Stimulated activated CD8-positive, alpha-beta memory T cell treated with anti-CD3 and anti-CD28 coated beads, Interleukin-15, amount 100 ng/mL, for 1 hour (primary cell): Measurements from ENCODE around the gene ACAP1.

Experiments used
- DNase-seq: peaks from one replicate; pipeline ENCODE4 v3.0.0-alpha.2; 2020; ENCODE audit warnings: low read depth

Gene ACAP1

GRCh38 chr17:7311110-7311705, 25.1 kb upstream of the ACAP1 start:
- DNase-seq, result no peak

- DNase-seq, result no peak
These were observed 23.8 kb upstream of the ACAP1 start for GRCh38 chr17:7312432-7313087.

DNA sequence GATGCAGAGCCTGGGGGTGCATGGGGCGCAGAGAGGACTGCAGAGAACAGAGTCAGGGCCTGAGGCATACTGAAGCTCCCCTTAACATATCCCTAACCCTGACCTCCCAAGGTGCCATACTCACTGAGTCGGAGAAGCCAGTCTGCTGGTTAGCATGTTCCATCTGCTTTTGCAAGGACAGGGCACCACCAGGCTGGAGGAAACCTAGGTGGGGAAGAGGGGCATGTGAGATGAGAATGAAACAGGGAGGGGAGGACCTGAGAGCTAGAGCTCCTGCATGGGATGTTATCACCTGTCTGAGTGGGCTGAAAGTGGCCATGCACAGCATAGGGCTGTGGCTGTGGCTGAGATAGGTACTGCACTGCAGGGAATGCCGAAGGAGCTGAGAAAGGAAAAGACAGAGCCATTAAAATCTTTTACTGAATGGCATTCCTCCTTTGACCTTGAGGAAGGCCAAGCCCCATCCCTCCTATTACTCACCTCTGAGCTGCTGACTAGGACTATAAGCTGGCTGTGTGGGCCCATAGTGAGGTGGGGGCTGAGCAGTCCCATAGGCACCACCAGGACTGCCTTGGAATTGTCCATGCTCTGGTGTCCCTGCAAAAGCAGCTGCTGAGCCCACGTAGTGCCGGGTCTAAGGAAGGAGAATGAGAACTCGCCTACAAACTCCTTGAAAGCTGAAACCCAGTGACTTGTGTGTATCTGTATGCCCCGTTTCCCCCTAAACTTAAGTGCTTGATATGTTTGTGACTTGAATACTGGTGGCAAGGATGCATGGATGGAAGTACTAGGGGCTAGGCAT, 23.0 kb upstream of the ACAP1 start:
- no peak for DNase-seq

DNA sequence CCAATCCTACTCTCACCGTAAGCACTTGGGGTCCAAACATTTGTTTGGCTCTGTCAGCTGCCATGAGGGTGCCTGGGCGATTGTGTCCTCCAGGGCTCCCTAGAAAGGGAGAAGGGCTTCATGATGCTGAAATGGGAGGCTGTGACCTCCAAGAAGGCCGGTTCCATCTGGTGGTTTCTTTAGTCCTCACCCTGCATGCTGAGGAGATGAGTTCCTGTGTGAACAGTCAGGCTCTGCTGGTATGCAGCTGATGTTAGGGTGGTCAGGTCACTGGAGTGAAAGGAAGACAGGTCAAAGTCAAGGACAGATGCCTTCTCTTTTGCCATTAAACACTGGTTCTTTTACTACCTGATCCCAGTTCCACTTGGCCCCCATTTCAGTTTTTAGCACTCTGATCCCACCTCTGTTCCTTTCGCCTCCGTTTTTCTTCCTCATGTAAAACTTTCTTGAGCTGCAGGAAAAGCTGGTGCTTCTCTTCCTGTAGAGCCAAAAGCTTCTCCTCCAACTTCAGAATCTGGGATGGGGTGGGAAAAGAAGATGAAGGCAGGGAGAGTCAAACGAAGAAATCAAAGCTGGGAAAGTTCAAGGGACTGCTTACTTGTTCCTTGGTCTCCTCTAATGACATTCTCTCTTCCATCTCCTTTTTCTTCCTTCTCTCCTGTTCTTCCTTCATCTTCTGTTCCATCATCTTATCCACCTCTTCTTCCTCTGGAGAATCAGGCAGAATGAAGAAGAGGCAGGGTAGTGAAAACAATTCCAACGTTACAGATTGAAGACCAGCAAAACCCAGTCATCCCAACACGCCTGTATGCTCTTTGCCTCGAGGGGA, 22.2 kb upstream of the ACAP1 start:
- DNase-seq, result no peak

- DNase-seq, result peak; percentile 87
These were observed 21.4 kb upstream of the ACAP1 start, which contains the start of gene GPS2 for GRCh38 chr17:7314719-7315569. GPS2 (minus strand) TSS chr17:7315360; CDS start chr17:7315052, 308 bp downstream.

GRCh38 chr17:7315570-7316235, 20.6 kb upstream of the ACAP1 start:
- DNase-seq, result no peak

DNA sequence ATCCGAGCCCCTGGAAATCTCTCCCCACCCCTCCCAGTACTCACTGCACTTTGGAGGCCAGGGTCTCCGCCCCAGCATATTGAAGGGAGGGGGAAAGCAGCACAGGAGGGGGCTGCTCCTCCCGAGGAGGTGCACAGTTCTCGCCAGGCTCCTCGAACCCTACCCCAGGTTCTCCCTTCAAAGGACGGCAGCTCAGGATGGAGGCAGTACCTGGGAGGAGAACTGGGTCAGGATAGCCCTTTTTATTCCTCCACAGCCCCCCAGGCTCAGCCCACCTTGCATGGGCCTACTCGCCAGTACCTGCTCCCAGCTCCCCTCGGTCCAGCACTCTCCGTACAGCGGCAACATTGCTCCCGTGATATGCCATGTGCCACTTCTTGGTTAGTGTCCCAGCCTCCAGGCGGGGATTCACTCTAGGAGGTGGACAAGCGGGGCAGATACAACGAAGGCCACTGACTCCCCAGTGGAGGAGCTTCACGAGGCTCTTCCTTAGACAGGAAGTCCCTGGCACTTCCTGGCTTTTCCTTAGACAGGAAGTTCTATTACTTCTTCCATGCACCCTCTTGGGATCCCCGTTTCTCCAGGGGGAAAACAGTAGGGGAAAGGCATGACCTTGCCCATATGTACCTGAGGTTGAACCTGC, 19.0 kb upstream of the ACAP1 start:
- no peak for DNase-seq

GRCh38 chr17:7318121-7318860, 18.0 kb upstream of the ACAP1 start:
- no peak for DNase-seq

- DNase-seq, result no peak
These were observed 14.9 kb upstream of the ACAP1 start for GRCh38 chr17:7321466-7321865.

DNA sequence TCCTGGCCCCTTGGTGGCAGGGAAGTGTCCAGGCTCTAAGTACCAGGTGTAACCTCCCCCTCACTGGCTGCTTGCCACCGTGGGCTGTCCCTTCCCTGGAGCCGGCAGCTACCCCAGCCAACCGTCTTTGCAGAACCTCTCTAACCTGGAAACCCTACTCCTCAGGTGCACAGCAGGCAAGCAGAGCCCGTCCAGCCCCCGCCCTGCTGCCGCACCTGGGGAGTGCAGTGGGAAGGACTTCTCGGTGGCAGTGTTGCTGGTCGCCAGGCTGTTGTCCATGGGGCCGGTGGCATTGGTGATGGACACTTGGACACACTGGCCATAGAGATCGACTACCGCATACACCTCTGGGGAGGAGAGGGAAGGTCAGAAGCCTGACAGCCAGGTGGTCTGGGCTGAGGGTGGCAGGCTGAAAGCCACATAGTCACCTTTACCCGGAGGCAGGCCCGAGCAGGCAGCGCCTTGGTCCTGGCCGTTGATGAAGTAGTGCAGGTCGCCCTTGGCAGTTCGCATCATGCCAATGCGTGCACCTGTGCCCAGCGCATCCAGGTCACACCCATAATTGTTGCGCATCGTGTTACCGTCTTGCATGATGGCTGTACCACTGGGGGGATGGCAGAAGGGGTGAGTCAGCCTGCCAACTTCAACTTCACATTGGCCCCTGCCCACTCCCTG, 13.7 kb upstream of the ACAP1 start:
- DNase-seq, result no peak

- DNase-seq, result peak; percentile 45
These were observed 12.4 kb upstream of the ACAP1 start for GRCh38 chr17:7323731-7324437.

DNA sequence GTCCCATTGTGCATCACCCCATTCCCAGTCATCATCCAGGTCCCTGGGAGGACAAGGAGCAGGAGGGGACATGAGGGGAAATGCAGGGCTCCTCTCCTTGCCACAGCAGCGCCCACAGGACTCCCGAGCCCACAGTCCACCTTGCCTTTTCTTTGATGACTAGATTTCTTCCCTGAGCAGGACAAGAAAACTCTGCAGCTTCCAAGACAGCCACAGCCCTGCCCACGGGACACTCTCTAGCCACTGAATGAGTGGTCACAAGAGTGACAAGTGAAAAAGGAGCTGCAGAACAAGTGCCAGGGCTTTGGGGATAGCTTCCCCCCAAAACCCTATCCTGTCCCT, 11.9 kb upstream of the ACAP1 start:
- no peak for DNase-seq

- no peak for DNase-seq
These were observed 11.2 kb upstream of the ACAP1 start for GRCh38 chr17:7325031-7325528.

GRCh38 chr17:7326186-7326585, 10.1 kb upstream of the ACAP1 start:
- no peak for DNase-seq

DNA sequence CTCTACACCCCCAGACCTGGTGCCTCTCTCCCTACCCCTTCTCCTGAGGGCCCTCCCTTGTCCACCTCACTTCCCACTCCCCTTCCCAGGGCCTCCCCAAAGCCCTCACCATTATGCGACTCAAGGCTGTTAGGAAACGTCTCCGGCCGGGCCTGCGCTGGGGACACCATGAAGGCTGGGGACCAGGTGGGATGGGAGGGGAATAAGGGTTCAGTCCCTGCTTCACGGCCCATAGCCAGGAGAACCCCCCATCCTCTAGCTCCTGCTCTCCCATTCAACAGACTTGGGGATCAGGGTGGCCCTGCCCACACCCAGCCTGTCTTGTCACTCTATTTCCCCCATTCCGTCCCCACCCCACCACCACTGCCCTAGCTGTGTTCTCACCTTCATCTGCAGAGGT, 9.3 kb upstream of the ACAP1 start:
- DNase-seq, result no peak

GRCh38 chr17:7327501-7327900, 8.8 kb upstream of the ACAP1 start:
- DNase-seq, result no peak

DNA sequence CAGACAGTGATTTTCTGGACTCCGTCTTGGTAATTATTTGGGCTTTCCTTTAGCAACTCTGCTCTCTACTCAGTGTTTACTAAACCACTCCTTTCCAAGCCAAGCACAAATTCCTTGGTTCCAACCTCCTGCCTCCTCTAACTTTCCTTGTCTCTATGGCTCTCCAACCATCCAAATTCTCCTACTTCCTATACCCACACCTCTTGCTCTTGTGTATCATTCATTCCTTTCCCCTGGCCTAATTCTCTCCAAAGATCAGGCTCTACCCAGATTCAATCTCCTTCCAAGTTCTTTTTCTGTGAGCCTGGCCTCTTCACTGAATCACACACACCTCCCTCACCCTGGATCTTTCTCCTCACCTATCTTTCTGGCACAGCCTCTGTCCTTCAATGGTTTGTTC, 8.3 kb upstream of the ACAP1 start:
- no peak for DNase-seq

DNA sequence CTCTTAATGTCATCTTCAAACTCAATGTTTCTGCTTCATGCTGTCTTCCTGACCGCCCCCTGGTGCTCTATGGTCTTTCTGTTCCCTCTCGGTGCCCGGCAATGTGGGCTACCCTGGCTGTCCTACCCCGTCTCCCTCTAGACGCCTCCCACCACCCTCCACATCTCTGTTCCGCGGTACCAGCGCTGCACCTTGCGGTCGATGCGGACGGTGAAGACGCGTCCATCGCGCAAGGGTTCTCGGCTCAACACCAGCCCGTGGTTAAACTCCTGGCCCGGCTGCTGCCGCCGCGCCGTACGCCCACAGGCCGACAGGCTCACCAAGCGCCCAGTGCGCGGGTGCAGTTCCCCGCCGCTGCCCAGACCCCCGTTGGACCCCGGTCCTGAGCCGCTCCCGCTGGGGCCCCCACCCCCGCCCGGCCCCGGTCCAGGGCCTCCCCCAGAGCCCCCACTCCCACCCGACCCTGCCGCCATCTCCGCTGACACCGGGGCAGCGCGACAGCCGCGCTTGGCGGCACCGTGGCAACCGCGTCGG, 7.4 kb upstream of the ACAP1 start, which contains the start of gene NEURL4:
Gene NEURL4 (minus strand): TSS at position 496 of the 534 bp plus-strand sequence. CDS start 23 bp downstream, at position 473.
- no peak for DNase-seq
